GM12878 (cell line): ENCODE measurements around the gene MYO7B. TPM values are rescaled to one million over a fixed set of nuclear protein-coding genes. Genes with fewer than 3 reads are reported as not detected.

Experiments used
- ATAC-seq: fragments of 200-7000 bp; cut with Tn5 transposase; 3 replicates; pipeline ENCODE4 v1.9.1; 2020; ENCODE audit warnings: mild to moderate bottlenecking, moderate library complexity
- BruUV-seq: library from RNA; stranded (reverse); fragments of 400-500 nt; replicated peaks from 2 replicates; lab custom pipeline; 2021; lab: Mats Ljungman, UMichigan
- CTCF ChIA-PET: fragments of 300-600 bp; sonication (Branson Sonifier 250); formaldehyde crosslinking; extraction: SDS; loops from one replicate; lab custom pipeline; 2021; ENCODE audit warnings: inconsistent platforms; lab: Yijun Ruan, JAX
- POLR2A ChIA-PET: fragments of 350-600 bp; formaldehyde crosslinking; extraction: SDS; loops from one replicate; lab custom pipeline; 2021; ENCODE audit warnings: inconsistent platforms; lab: Charles Lee
- RAD21 ChIA-PET: fragments of 300-600 bp; sonication (Branson Sonifier 250); formaldehyde crosslinking; loops from one replicate; lab custom pipeline; 2023; ENCODE audit warnings: antibody characterized with exemption; ENCODE audit not compliant: unreplicated experiment; lab: Charles Lee
- SMC1A ChIA-PET: fragments of 300-600 bp; sonication (Branson Sonifier 250); formaldehyde crosslinking; loops from one replicate; lab custom pipeline; 2023; ENCODE audit not compliant: unreplicated experiment, uncharacterized antibody; lab: Charles Lee
- DNase-seq: peaks from one replicate; pipeline ENCODE4 v3.0.0-alpha.2; 2011; ENCODE audit warnings: low read depth, low spot score
- FAIRE-seq: peaks from 3 replicates; lab custom pipeline; 2011; peaks lifted over from hg19 to GRCh38; lab: Jason Lieb, UNC
- H2AFZ ChIP-seq: 2 replicates; pipeline ENCODE4 v1.6.0; 2011; ENCODE audit warnings: low read depth, low read length, control low read depth; ENCODE audit not compliant: control insufficient read depth
- H3K27ac ChIP-seq: 2 replicates; pipeline ENCODE4 v1.5.1; 2011; ENCODE audit warnings: control low read depth; ENCODE audit not compliant: control insufficient read depth, insufficient read depth
- H3K27me3 ChIP-seq, 2 experiments: replicated peaks in 1 of 2; 2 replicates each; pipeline versions ENCODE4 v1.6.0 to v1.6.1; 2011; ENCODE audit warnings: low read length in 1 of 2; ENCODE audit not compliant: control insufficient read depth in 2 of 2, insufficient read depth in 2 of 2
- H3K36me3 ChIP-seq, 2 experiments: 2 replicates each; pipeline ENCODE4 v1.5.1; 2011; ENCODE audit warnings: low read length in 1 of 2; ENCODE audit not compliant: control insufficient read depth in 2 of 2, insufficient read depth in 2 of 2
- H3K4me1 ChIP-seq: 2 replicates; pipeline ENCODE4 v1.6.1; 2011; ENCODE audit warnings: mild to moderate bottlenecking, low read length, moderate library complexity, mixed read lengths; ENCODE audit not compliant: control insufficient read depth, insufficient read depth
- H3K4me2 ChIP-seq: 2 replicates; pipeline ENCODE4 v1.6.0; 2011; ENCODE audit warnings: control low read depth; ENCODE audit not compliant: control insufficient read depth, insufficient read depth
- H3K4me3 ChIP-seq: fragments of 200-600 bp; sonication (generic); 2 replicates; pipeline ENCODE4 v1.5.1; 2016
- H3K79me2 ChIP-seq: 2 replicates; pipeline ENCODE4 v1.6.0; 2011; ENCODE audit warnings: low read length; ENCODE audit not compliant: control insufficient read depth, insufficient read depth
- H3K9ac ChIP-seq: 2 replicates; pipeline ENCODE4 v1.8.0; 2011; ENCODE audit warnings: low read length, control low read depth, mixed read lengths; ENCODE audit not compliant: control insufficient read depth, insufficient read depth
- H3K9me3 ChIP-seq: replicated peaks from 3 replicates; pipeline ENCODE4 v1.5.1; 2011; ENCODE audit warnings: mild to moderate bottlenecking, low read length; ENCODE audit not compliant: control insufficient read depth, insufficient read depth
- H4K20me1 ChIP-seq: 2 replicates; pipeline ENCODE4 v1.6.0; 2011; ENCODE audit not compliant: control insufficient read depth, insufficient read depth
- BCLAF1 ChIP-seq: fragments of 450-650 bp; IDR thresholded peaks from 2 replicates; pipeline ENCODE4 v1.6.1; 2017; ENCODE audit warnings: antibody characterized with exemption, mild to moderate bottlenecking, moderate library complexity
- CREB1 ChIP-seq: IDR thresholded peaks from 2 replicates; pipeline ENCODE4 v1.6.1; 2012; ENCODE audit warnings: low read depth, mild to moderate bottlenecking, inconsistent platforms
- CREM ChIP-seq: IDR thresholded peaks from 2 replicates; pipeline ENCODE4 v1.6.1; 2014; ENCODE audit warnings: antibody characterized with exemption, low read depth
- HDAC2 ChIP-seq: fragments of 200-600 bp; sonication (generic); IDR thresholded peaks from 2 replicates; pipeline ENCODE4 v1.6.1; 2017
- MTA3 ChIP-seq: IDR thresholded peaks from 2 replicates; pipeline ENCODE4 v1.6.1; 2012; ENCODE audit warnings: low read length, inconsistent platforms, borderline replicate concordance
- NBN ChIP-seq: fragments of 450-650 bp; IDR thresholded peaks from 2 replicates; pipeline ENCODE4 v1.6.1; 2016
- NFIC ChIP-seq: IDR thresholded peaks from 2 replicates; pipeline ENCODE4 v1.6.1; 2012; ENCODE audit warnings: low read depth, mild to moderate bottlenecking, inconsistent platforms, low read length, moderate library complexity
- SP1 ChIP-seq: IDR thresholded peaks from one replicate; pipeline ENCODE4 v1.6.1; 2011; ENCODE audit warnings: low read depth, low read length
- TBL1XR1 ChIP-seq: IDR thresholded peaks from 2 replicates; pipeline ENCODE4 v1.6.1; 2012; ENCODE audit warnings: low read depth, low read length, improper control_type of control experiment
- ZSCAN29 ChIP-seq: fragments of 450-650 bp; IDR thresholded peaks from 2 replicates; pipeline ENCODE4 v1.6.1; 2017; ENCODE audit warnings: mild to moderate bottlenecking, moderate library complexity
- WGBS: methylation state at CpG from one replicate; pipeline ENCODE4 v1.1.6; 2016; ENCODE audit warnings: low lambda C conversion rate; ENCODE audit not compliant: insufficient replicate concordance, insufficient coverage; ENCODE audit errors: missing lambda C conversion rate; 5-methylcytosine and 5-hydroxymethylcytosine counted together
- in situ Hi-C: fragments of 300-500 bp; cut with MboI; formaldehyde crosslinking; loops from 9 replicates; pipeline ENCODE4 v1.14.3; 2018; ENCODE audit warnings: mixed read lengths
- intact Hi-C: fragments of 100-400 bp; cut with micrococcal nuclease; formaldehyde crosslinking; loops from one replicate; pipeline ENCODE4 v1.14.2; 2022; ENCODE audit not compliant: unreplicated experiment
- polyA plus RNA-seq, 11 experiments: library from polyadenylated mRNA; depleted of rRNA in 4 of 11; unstranded in 6 of 11; stranded (reverse) in 5 of 11; fragments of >200 nt; fragmentation: Nextera tagmentation in 4 of 11; fragmentation: Illumina TruSeq in 1 of 11; extraction: Ambion mirVana in 4 of 11; extraction: Trizol in 1 of 11; gene quantifications; 1 replicate in 1 of 11; 2 replicates in 10 of 11; pipeline versions ENCODE4 v1.2.1 to v1.2.3, GENCODE V29; 2011 to 2016; ENCODE audit warnings: inconsistent platforms in 2 of 11, missing spikeins in 2 of 11, low read depth in 1 of 11
- total RNA-seq, 4 experiments: library from RNA; depleted of rRNA in 3 of 4; stranded (reverse); fragments of >200 nt in 3 of 4; fragmentation: Illumina TruSeq in 1 of 4; extraction: Trizol in 1 of 4; gene quantifications; 2 replicates each; pipeline versions ENCODE4 v1.2.1 to v1.2.3, GENCODE V29; 2013 to 2021
- TF ChIP-seq, protein P1 (sequence below): fragments of 450-650 bp; conservative IDR thresholded peaks from 2 replicates; pipeline ENCODE4 v1.6.1; 2017; ENCODE audit warnings: mild to moderate bottlenecking, moderate library complexity

Gene MYO7B
- total and polyA plus RNA-seq, 10 of the 15 experiments (the other 5 are each of a cell fraction or from before 2014, with no cell fraction given): 0.08 to 4.8 (median 1.2) TPM

GRCh38 chr2:127604986-127605385, 69.5 kb downstream of the MYO7B start:
- H3K27me3 ChIP-seq: no peaks in the 10 kb centered on the region; a peak in 1 of 4 replicates
- ChIA-PET SMC1A (interaction anchor here (1.1 kb wide), 1 partner anchor 14 kb away, joined by 3 read pairs; no protein-coding TSS in a partner anchor), CTCF (interaction anchor here (0.7 to 1.4 kb wide), 3 partner anchors 13 to 48 kb away, joined by 3 to 6 read pairs (median 3); no protein-coding TSS in a partner anchor), POLR2A (interaction anchor here (0.6 kb wide), 1 partner anchor 810 kb away, joined by 3 read pairs; no protein-coding TSS in a partner anchor), RAD21 (no interaction called here)
- no peak overlapping the region for H3K4me2 ChIP-seq
- peaks cover 7% of the 10 kb centered on the region for H3K9me3 ChIP-seq
- H2AFZ ChIP-seq: no peak overlapping the region
- no peaks in the 10 kb centered on the region for H3K36me3 ChIP-seq
- FAIRE-seq: no peak
- no peaks in the 10 kb centered on the region for H3K4me1 ChIP-seq
- intact Hi-C loops (no loop called here), in situ Hi-C loops (no loop called here)
- no peaks in the 10 kb centered on the region for H3K79me2 ChIP-seq
- DNase-seq: no peak
- ATAC-seq: no peak
- no peak overlapping the region for H3K9ac ChIP-seq
- no TSS peak for BruUV-seq
- no peak overlapping the region for H3K27ac ChIP-seq
- no peak for TF ChIP-seq NBN
- no peak for TF ChIP-seq CREB1
- TF ChIP-seq, protein P1, sequence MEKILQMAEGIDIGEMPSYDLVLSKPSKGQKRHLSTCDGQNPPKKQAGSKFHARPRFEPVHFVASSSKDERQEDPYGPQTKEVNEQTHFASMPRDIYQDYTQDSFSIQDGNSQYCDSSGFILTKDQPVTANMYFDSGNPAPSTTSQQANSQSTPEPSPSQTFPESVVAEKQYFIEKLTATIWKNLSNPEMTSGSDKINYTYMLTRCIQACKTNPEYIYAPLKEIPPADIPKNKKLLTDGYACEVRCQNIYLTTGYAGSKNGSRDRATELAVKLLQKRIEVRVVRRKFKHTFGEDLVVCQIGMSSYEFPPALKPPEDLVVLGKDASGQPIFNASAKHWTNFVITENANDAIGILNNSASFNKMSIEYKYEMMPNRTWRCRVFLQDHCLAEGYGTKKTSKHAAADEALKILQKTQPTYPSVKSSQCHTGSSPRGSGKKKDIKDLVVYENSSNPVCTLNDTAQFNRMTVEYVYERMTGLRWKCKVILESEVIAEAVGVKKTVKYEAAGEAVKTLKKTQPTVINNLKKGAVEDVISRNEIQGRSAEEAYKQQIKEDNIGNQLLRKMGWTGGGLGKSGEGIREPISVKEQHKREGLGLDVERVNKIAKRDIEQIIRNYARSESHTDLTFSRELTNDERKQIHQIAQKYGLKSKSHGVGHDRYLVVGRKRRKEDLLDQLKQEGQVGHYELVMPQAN: no peak
- TF ChIP-seq SP1: no peak
- TF ChIP-seq NFIC: no peak
- TF ChIP-seq TBL1XR1: no peak
- TF ChIP-seq BCLAF1: no peak
- no peak for TF ChIP-seq HDAC2
- TF ChIP-seq ZSCAN29: no peak
- no peak for TF ChIP-seq MTA3
- no peak for TF ChIP-seq CREM
- no peaks in the 10 kb centered on the region for H4K20me1 ChIP-seq
- H3K4me3 ChIP-seq: no peak overlapping the region
- 83% methylated on average over 8 of the region's 8 CpGs for WGBS
